PC-3 (cell line): ENCODE results near the gene HMOX2. TPM values are rescaled to one million over a fixed set of nuclear protein-coding genes. Genes with fewer than 3 reads are reported as not detected.

Experiments
- ATAC-seq: fragments of 200-7000 bp; cut with Tn5 transposase; 2 replicates; pipeline ENCODE4 v1.9.1; 2020; ENCODE audit warnings: mild to moderate bottlenecking, moderate library complexity
- BruUV-seq: library from RNA; stranded (reverse); fragments of 400-500 nt; replicated peaks from 2 replicates; lab custom pipeline; 2021; lab: Mats Ljungman, UMichigan
- CTCF ChIA-PET: fragments of 300-600 bp; sonication (Branson Sonifier 250); formaldehyde crosslinking; loops from one replicate; lab custom pipeline; 2022; ENCODE audit warnings: antibody characterized with exemption; lab: Charles Lee
- POLR2A ChIA-PET: fragments of 300-600 bp; sonication (Branson Sonifier 250); formaldehyde crosslinking; loops from one replicate; lab custom pipeline; 2022; ENCODE audit warnings: antibody characterized with exemption; ENCODE audit not compliant: unreplicated experiment; lab: Charles Lee
- DNase-seq: peaks from one replicate; pipeline ENCODE4 v3.0.0-alpha.2; 2015
- H2AFZ ChIP-seq: fragments of 300-600 bp; sonication (generic); 2 replicates; pipeline ENCODE4 v1.6.0; 2016; ENCODE audit warnings: antibody characterized with exemption, low read length
- H3F3A ChIP-seq: fragments of 300-600 bp; sonication (generic); one replicate; pipeline ENCODE4 v1.6.0; 2017; ENCODE audit warnings: antibody characterized with exemption, low read length, control low read depth, mild to moderate bottlenecking; ENCODE audit not compliant: unreplicated experiment
- H3K27ac ChIP-seq: fragments of 300-600 bp; sonication (generic); 2 replicates; pipeline ENCODE4 v1.5.1; 2016; ENCODE audit warnings: mild to moderate bottlenecking, low read length
- H3K27me3 ChIP-seq: fragments of 300-600 bp; sonication (generic); 2 replicates; pipeline ENCODE4 v1.6.1; 2016; ENCODE audit warnings: low read length, mixed read lengths
- H3K36me3 ChIP-seq: fragments of 300-600 bp; sonication (generic); 2 replicates; pipeline ENCODE4 v1.6.1; 2016; ENCODE audit warnings: low read depth, mixed run types, low read length, mixed read lengths
- H3K4me1 ChIP-seq: fragments of 300-600 bp; sonication (generic); 2 replicates; pipeline ENCODE4 v1.5.1; 2016; ENCODE audit warnings: low read length; ENCODE audit not compliant: insufficient read depth
- H3K4me2 ChIP-seq: fragments of 300-600 bp; sonication (generic); 2 replicates; pipeline ENCODE4 v1.6.0; 2016; ENCODE audit warnings: low read length
- H3K4me3 ChIP-seq: fragments of 300-600 bp; sonication (generic); 2 replicates; pipeline ENCODE4 v1.5.1; 2016; ENCODE audit warnings: mild to moderate bottlenecking, low read length, mixed read lengths
- H3K79me2 ChIP-seq: fragments of 300-600 bp; sonication (generic); 2 replicates; pipeline ENCODE4 v1.6.1; 2017; ENCODE audit warnings: low read length, mixed read lengths
- H3K9ac ChIP-seq: fragments of 300-600 bp; sonication (generic); 2 replicates; pipeline ENCODE4 v1.6.0; 2016; ENCODE audit warnings: mild to moderate bottlenecking, low read length
- H3K9me2 ChIP-seq: fragments of 300-600 bp; sonication (generic); replicated peaks from 2 replicates; pipeline ENCODE4 v1.6.1; 2016; ENCODE audit warnings: mixed run types, low read length, mixed read lengths
- H3K9me3 ChIP-seq: fragments of 300-600 bp; sonication (generic); 2 replicates; pipeline ENCODE4 v1.6.1; 2016; ENCODE audit warnings: low read length, mixed read lengths
- H4K20me1 ChIP-seq: fragments of 300-600 bp; sonication (generic); 2 replicates; pipeline ENCODE4 v1.6.1; 2016; ENCODE audit warnings: low read length, mixed read lengths
- EZH2 ChIP-seq: fragments of 300-600 bp; sonication (generic); IDR thresholded peaks from one replicate; pipeline ENCODE4 v1.6.1; 2017; ENCODE audit warnings: antibody characterized with exemption, mild to moderate bottlenecking, low read length; ENCODE audit not compliant: unreplicated experiment
- EZH2phosphoT487 ChIP-seq: fragments of 300-600 bp; sonication (generic); IDR thresholded peaks from 2 replicates; pipeline ENCODE4 v1.6.1; 2018; ENCODE audit warnings: mild to moderate bottlenecking, antibody characterized with exemption, low read length, borderline replicate concordance
- intact Hi-C: fragments of 100-400 bp; cut with micrococcal nuclease; formaldehyde crosslinking; loops from 2 replicates; pipeline ENCODE4 v1.9.0; 2023
- total RNA-seq: library from RNA; depleted of rRNA; stranded (reverse); fragments of >200 nt; gene quantifications from 2 replicates; pipeline ENCODE4 v1.2.3, GENCODE V29; 2014
- TF ChIP-seq, protein P1 (sequence below): fragments of 300-600 bp; sonication (generic); conservative IDR thresholded peaks from 2 replicates; pipeline ENCODE4 v1.5.1; 2017; ENCODE audit warnings: antibody characterized with exemption, low read depth, mild to moderate bottlenecking, low read length

The HMOX2 gene
- total RNA-seq, 1 experiment from 2014 or later = 86.9 TPM

DNA sequence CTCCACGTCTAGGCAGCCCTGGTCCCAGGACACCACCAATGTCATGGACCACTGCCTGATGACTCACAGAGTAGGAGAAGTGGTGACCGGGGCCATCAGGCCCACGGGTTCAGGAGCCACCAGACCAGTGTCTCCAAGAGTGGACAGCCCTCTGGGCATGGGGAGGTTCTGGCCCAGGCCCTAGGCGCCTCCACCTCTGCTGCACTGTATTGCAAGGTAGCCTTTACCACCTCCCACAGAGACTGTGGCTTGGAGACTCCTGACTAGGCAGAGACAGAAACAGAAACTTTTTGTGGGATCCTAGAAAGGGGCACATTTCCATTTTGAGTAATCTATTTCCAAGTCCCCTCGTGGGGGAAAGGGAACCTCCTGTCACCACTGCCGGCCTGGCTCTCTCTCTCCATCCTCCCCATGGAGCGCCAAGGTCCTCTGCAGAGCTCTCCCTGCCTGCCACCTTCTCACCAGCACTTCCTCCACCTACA is 59.5 kb downstream of the HMOX2 start:
- Histone ChIP-seq H3K9ac (no peak overlapping the region), H3K79me2 (no peaks in the 10 kb centered on the region), H2AFZ (no peak overlapping the region), H4K20me1 (no peaks in the 10 kb centered on the region), H3K9me2 (no peaks in the 10 kb centered on the region), H3F3A (no peaks in the 10 kb centered on the region), H3K4me3 (no peak overlapping the region), H3K9me3 (peaks cover 6% of the 10 kb centered on the region; the same call in 1 of the 2 replicates), H3K4me2 (no peak overlapping the region), H3K4me1 (no peaks in the 10 kb centered on the region), H3K27me3 (no peaks in the 10 kb centered on the region), H3K36me3 (no peaks in the 10 kb centered on the region), H3K27ac (no peak overlapping the region)
- ATAC-seq (no peak), DNase-seq (no peak)
- no TSS peak for BruUV-seq
- ChIA-PET POLR2A (no interaction called here), CTCF (no interaction called here)
- TF ChIP-seq, protein P1, sequence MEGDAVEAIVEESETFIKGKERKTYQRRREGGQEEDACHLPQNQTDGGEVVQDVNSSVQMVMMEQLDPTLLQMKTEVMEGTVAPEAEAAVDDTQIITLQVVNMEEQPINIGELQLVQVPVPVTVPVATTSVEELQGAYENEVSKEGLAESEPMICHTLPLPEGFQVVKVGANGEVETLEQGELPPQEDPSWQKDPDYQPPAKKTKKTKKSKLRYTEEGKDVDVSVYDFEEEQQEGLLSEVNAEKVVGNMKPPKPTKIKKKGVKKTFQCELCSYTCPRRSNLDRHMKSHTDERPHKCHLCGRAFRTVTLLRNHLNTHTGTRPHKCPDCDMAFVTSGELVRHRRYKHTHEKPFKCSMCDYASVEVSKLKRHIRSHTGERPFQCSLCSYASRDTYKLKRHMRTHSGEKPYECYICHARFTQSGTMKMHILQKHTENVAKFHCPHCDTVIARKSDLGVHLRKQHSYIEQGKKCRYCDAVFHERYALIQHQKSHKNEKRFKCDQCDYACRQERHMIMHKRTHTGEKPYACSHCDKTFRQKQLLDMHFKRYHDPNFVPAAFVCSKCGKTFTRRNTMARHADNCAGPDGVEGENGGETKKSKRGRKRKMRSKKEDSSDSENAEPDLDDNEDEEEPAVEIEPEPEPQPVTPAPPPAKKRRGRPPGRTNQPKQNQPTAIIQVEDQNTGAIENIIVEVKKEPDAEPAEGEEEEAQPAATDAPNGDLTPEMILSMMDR = no peak
- no peak for TF ChIP-seq EZH2
- intact Hi-C loops = no loop called here

DNA sequence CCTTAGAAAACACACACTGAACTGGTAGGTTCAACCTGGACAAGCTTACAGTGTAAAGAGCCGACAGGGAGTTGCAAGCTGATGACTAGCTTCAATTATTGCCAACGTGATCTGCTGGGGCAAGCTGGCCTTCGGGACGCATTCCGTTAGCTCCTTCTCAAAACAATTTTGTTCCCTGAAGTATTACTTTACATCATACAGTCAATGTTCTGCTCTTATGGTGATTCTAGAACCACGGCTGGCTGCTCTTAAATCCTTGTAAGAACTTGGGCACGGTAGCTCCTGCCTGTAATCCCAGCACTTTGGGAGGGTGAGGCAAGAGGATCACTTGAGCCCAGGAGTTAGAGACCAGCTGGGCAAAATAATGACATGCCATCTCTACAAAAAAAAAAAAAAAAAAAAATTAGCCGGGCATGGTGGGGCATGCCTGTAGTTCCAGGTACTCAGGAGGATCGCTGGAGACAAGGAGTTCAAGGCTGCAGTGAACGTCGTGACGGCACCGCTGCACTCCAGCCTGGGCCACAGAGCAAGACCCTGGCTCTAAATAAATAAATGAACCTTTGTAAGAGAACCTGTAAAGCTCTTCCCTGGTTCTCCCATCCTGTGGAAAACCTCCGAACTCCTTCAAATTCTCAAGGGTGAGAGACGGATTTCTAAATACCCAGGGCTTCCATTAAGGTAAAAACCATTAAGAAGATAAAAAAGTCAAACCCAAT is 60.4 kb downstream of the HMOX2 start:
- TSS peak; percentile 41 for BruUV-seq
- Histone ChIP-seq H3K79me2 (no peaks in the 10 kb centered on the region), H3K4me1 (no peaks in the 10 kb centered on the region), H3K27me3 (no peaks in the 10 kb centered on the region), H3K27ac (no peak overlapping the region), H3K4me2 (no peak overlapping the region), H3K9ac (no peak overlapping the region), H3K36me3 (no peaks in the 10 kb centered on the region), H4K20me1 (no peaks in the 10 kb centered on the region), H3K9me2 (no peaks in the 10 kb centered on the region), H3K9me3 (peaks cover 6% of the 10 kb centered on the region; the same call in 1 of the 2 replicates), H3K4me3 (no peak overlapping the region), H3F3A (no peaks in the 10 kb centered on the region), H2AFZ (no peak overlapping the region)
- ChIA-PET POLR2A (no interaction called here), CTCF (no interaction called here)
- intact Hi-C loops = no loop called here
- DNase-seq (no peak), ATAC-seq (no peak)
- TF ChIP-seq EZH2phosphoT487 (no peak), EZH2 (no peak)
- TF ChIP-seq, protein P1 = no peak
